ENCODE results near the gene LRRC34.

DNA sequence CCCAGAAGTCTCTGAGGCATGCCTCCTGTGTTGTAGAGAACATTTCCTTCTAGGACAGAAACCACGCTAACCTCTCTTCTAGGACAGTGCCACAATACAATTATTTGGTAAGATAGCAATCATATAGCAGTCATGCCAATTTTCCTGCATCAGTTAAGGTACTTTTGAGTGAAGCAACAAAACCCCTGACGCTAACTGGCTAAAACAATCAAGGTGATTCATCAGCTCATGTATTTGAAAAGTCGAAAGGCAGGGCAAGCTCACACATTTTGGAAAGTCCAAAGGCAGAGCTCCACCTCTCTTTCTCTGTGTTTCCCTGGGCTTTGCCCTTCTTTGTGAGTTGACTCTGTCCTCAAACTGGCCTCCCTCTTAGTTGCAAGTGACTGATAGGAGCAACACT is 58.0 kb downstream of the LRRC34 start:
- TF ChIP-seq, protein P1, sequence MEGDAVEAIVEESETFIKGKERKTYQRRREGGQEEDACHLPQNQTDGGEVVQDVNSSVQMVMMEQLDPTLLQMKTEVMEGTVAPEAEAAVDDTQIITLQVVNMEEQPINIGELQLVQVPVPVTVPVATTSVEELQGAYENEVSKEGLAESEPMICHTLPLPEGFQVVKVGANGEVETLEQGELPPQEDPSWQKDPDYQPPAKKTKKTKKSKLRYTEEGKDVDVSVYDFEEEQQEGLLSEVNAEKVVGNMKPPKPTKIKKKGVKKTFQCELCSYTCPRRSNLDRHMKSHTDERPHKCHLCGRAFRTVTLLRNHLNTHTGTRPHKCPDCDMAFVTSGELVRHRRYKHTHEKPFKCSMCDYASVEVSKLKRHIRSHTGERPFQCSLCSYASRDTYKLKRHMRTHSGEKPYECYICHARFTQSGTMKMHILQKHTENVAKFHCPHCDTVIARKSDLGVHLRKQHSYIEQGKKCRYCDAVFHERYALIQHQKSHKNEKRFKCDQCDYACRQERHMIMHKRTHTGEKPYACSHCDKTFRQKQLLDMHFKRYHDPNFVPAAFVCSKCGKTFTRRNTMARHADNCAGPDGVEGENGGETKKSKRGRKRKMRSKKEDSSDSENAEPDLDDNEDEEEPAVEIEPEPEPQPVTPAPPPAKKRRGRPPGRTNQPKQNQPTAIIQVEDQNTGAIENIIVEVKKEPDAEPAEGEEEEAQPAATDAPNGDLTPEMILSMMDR (IDR thresholded peaks at IDR 0.05; ENCODE audit: low read depth, low read length, poor library complexity, severe bottlenecking), result no peak
- TF ChIP-seq EZH2phosphoT487 (IDR thresholded peaks at IDR 0.05; ENCODE audit: borderline replicate concordance, low read length), result no peak

Data from DOHH2 (cell line).